DMS53 (cell line): ENCODE results near the gene CAV2.

Source experiments
- DNase-seq: peaks from one replicate; lab custom pipeline; 2025; lab: John Stamatoyannopoulos, UW

Gene CAV2

DNA sequence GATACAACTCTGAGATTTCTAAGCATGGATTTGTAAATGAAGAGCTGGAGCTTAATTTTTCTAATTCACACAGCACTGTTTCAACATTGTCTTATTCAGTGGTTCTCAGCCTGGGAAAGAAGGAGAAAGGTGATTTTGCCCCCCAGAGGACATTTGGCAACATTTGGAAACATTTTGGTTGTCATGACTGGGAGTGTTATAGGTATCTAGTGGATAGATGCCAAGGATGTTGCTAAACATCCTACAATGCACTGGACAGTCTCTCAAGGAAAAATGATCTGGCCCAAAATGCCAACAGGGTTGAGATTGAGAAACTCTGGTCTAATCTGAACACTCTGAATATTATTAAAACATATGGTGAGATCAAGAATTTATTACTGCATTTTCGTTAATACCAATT lies 3.8 kb upstream of the CAV2 start:
- DNase-seq: no peak

DNA sequence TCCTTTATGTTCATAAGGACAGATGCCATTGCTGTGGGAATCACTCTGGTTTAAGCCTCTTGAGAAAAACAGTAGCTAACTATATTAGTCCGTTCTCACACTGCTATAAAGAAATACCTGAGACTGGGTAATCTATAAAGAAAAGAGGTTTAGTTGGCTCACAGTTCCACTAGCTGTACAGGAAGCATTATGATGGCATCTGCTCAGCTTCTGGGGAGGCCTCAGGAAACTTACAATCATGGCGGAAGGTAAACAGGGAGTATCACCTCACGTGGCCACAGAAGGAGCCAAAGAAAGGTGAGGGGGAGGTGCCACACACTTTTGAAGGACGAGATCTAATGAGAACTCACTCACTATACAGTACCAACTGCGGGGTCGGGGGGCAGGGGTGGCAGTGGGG lies 2.9 kb upstream of the CAV2 start:
- no peak for DNase-seq

DNA sequence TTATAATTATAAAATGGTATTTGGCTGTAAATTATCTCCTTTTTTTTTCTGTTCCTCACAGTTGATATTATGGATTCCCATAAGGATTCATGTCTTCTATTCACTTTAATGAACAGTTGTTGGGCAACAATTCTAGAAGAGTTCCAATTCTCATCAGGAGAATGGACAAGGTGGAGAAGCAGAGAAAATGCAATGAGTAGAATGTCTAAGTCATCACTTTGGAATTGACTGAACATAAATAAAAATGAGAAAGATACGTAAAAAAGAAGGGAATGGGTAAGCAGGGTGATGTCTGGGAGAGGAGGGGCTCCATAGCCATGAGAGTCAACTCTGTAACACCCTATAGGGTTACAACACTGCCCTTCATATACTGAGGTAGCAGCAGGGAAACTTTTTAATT lies 1.8 kb upstream of the CAV2 start:
- no peak for DNase-seq

DNA sequence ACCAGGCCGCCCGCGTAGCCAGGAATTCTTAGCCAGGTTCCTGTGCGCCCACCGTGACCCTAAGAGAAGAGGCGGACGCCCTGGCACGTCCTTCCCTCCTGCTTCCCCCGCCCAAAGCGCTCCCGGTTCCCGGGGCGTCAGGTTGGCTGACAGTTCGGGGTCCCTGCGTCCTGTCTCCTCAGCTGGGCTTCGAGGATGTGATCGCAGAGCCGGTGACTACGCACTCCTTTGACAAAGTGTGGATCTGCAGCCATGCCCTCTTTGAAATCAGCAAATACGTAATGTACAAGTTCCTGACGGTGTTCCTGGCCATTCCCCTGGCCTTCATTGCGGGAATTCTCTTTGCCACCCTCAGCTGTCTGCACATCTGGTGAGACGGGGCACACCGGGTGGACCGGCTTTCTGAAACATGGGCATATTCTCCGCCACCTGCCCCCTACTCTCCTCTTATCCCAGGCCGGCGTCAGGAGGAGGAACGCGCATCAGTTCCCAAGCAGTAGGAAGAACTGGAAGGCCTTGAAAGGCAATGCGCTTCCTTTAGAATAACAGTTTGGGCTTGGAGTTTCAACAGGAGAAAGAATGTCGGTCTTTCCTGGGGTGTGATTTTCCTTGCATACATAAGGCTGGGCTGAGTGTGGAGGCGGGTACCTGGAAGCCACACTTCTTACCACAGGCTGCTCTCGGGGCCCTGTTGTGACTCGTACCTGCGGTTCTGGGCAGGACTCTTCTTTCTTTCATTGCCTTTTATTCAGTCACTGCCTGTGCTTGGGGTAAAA lies 728 bp downstream of the CAV2 start:
- peak; percentile 59 for DNase-seq

DNA sequence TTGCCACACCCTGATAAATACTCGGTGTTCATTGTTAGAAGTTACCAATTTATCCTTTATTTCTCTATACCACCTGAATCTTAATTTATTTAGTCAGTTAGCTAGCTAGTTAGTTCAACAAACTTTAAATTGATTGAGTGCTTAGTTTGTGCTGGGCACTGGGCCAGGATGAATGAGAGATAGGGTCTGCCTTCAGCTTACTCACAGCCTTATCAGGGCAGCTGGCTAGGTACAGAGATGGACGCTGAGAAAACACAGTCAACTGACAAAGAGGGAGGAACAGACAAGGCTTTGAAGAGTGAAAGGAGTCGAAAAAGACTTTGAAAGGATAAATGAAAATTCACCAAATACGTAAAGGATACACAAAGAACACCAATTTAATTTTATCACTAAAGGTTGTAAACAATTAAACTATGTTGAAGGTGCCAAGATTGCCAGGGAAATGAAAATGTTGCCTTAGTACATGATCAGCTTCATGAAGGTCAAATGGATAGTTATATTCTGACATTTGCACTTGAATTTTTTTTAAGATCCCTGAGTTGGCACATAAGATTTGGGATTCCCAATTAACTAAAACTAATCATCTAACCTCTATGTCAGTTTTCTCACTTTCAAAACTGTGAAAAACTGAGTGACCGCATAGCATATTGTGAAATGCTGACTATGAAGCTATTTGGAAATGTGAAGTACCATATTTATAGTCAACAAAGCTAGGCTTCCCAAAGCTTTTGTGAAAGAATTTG lies 2.1 kb downstream of the CAV2 start:
- no peak for DNase-seq

DNA sequence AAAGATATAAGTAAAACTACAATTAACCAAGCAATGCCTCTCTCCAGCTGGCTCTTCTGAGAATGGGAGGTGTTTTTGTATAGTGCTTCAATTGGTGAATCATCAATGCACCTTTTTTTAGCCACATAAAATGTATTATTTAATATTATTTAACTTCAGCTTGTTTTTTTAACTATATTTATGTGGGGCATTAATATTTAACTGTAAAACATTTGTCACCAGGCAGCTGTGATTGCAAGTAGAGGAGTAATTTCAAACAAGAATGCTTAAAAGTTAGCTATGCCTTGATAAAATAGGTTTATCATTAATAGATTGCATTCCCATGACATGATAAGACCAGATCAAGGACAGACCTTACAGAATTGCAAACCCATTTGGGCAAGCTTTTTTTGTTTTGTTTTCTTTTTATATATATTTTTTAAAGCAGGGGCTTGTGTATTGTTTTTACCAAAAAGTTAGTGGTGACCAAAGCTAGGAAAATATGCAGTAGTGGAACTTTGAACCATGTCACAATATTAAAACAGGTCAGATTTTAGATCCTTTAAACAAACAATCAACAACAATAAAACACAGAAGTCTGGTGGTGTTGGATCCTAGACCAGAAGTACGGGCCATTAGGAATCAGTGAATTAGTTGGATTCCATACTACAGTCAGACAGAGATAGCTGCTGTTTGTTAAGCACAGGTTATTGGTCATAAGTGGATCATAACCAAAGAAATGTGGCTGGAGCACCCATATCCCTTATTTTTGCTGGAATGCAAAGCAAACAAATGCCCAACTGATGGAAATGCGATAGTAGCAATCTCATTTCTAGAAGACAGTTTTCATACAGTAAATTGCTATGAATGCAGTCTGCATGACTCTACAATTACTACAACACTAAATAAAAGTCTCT lies 2.9 kb downstream of the CAV2 start:
- no peak for DNase-seq

DNA sequence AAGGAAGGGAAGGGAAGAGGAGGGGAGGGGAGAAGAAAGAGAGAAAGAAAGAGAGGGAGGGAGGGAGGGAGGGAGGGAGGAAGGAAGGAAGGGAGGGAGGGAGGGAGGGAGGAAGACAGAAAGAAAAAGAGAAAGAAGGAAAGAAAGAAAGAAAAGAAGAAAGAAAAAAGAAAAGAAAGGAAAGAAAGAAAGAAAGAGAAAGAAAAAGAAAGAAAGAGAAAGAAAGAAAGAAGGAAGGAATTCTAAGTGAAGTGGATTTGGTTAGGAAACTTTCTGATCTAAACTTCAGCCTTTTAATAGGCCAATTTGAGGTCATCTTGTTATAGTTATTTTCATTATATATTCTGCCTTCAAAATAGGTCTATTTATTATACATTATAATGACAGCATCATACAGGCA lies 4.3 kb downstream of the CAV2 start:
- no peak for DNase-seq

DNA sequence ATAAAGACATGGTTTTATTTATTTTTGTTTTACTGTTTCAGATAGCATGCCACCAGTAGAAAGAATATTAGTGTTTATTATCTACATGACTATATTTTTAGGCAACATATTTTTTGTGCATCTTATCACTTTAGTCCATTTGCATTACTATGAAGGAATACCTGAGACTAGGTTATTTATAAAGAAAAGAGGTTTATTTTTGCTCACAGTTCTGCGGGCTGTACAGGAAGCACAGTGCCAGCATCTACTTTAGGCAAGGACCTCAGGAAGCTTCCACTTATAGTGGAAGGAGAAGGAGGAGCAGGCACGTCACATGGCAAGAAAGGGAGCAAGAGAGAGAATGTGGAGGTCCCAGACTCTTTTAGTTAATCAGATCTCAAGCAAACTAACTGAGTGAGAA lies 5.7 kb downstream of the CAV2 start:
- no peak for DNase-seq

DNA sequence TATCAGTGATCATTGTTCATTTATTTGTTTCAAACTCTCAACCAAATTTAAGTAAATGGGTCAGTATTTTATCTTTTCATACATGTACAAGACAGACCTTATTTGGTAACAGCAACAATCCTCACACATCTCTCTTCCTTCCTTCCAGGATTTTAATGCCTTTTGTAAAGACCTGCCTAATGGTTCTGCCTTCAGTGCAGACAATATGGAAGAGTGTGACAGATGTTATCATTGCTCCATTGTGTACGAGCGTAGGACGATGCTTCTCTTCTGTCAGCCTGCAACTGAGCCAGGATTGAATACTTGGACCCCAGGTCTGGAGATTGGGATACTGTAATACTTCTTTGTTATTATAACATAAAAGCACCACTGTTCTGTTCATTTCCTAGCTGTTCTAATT lies 6.3 kb downstream of the CAV2 start:
- no peak for DNase-seq

DNA sequence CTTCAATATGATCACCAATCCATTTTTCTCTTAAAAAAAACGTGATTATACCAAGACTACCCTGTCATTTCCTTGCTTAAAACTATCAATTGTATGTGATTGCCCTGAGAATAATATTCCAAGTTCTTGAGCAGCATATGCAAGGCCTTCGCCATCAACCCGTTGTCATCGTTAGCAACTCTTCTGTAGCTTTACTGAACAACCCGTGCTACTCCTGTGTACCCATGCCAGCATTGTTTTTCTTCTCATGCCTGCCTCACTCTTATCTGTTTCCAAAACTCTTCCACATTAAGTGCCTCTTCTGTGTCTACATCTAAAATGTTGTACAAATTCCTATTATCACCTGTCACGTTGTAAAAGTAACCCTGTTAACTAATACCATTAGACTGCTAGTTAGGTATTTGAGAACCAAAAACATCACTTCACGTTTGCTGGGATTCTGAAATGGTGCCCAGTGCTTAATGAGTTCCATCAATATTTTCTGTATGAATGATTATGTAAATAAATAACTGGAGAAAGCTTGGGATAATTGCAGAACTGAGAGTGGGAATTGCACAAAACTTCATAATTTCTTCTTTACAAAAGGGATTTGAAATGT lies 10.5 kb downstream of the CAV2 start:
- DNase-seq: no peak

DNA sequence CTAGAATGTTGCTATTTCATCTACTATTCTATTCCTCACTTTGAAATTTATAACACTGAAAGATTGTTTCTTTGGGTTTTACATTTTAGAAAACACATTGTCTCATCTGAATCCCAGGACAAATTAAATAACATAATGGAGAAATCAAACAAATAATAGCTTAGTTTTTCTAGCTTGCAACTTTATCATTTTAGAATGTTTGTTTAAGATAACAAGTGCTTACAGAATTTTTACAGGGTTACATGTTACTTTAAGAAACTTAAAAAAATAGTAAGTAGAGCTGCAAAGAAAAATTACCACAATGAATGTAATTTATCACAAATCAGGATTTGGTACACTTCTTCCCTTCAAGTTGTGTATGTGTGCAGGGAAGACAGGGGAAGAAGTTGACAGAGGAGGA lies 11.3 kb downstream of the CAV2 start:
- DNase-seq: no peak

DNA sequence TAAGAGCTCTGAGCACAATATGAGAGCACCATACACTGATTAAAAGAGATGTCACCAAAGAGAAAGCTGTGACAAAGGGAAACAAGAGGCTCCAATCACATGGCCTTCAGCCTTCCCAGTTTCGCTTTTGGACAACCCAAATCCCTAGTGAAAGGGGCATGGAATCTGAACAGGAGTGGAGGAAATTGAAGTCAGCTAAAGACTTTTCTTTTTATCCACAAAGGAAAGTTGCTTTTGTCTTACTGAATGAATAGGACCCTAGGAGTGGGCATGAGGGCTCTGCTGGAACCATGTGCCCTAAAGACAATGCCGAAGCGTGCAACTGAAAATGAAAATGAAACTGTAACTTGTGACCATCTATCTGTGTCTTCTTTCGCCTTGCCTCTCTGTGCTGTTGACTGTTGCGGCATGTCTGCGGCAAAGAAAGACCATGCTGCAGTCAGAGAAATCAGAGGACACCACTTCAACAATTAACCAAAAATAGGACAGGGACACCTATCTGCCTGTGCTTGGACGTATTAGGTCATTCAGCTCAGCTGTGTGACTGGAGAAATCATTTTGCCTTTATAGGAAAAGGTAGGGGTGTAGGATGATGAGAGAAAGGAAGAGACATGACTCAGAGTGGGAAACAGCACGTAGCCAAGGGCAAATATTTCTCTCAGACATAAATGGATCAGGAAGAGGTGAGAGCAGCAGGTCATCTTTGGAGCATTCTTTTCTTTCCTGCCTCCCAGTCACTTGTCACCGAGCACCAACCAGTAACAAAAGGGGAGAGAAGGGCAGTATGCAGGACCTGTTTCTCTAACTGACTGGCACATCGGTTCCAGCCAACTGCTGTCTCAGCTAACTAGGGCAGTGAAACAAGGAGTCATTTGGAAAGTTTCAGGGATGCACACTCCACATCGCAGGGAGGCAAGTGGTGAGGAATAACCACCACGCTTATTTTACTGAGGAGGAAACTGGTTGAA lies 12.3 kb downstream of the CAV2 start:
- DNase-seq: peak; percentile 85

DNA sequence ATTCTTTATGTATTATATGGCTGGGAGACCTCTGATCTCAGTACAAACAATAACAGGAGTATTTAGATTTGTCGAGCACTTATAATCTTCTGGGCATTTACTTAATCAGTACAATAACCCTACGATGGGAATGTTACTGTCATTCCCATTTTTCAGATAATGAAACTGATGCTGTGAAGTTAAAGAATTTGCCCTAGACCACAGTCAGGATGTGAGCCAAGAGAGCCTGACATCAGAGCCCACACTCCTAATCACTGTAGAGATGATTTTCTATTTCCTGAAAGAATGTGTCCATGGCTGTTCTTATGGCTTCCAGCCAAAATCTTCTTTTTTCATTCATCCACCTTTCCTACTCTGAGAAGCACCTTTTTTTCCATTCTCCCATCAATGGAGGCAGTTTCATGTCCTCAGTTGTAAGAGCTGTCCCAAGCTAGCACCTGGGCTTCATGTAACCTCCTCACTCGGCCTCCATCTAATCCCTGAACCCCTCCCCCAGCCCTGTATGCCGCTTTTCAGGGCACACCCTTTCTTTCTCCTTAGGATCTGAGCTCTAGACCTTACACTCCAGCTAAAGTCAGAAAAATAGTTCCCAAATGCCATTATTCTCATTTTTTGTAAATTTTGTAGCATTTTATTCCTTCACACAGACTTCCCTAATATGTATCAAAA lies 13.1 kb downstream of the CAV2 start:
- peak; percentile 44 for DNase-seq

DNA sequence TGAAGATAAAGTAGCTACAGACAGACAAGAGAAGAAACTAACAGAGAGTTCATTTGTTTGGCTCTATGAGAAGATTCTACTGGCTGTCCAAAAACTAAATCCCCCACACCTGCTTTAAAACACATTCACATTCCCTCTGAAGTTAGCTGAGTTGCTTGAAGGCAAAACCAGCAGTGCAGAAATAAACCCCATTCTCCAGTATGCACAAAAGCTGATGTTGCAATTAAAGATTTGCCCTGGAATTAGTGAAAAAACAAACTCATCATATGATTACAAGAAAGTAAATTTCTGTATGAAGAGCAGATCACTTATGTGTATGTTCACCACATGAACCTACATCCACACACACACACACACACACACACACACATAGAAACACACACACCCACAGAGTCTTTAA lies 16.0 kb downstream of the CAV2 start:
- DNase-seq: no peak

DNA sequence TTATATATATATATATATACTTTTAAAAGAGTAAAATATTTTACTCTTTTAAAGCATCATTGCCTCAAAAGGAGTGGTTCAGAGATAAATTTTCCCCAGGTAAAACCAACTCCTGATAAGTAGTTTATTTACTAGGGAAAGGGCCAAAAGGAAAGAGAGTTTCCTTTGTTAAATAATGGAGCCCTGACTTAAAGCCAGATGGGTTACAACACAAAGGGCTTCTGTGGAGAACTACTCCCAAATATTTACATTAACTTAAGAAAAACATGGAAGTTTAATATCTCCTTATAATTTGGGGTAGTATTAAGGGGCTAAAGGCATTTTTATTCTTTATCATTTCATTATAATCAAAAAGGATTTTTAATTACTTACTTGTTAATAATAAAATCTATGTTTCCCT lies 16.8 kb downstream of the CAV2 start:
- no peak for DNase-seq

DNA sequence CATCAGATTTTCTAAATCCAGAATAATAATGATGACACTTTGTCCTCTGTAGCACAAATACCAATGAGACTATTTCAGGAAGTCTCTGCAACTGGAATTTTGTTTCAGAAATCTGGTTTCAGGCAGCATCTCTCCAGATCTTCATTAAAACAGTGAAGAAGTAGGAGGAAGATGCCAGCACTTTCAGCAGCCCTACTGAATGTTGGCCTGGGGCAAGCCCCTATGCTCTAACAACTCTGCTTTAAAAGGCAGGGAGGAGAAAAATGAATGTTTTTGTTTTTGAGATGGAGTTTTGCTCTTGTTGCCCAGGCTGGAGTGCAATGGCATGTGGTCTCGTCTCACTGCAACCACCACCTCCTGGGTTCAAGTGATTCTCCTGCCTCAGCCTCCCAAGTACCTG lies 18.1 kb downstream of the CAV2 start:
- no peak for DNase-seq

DNA sequence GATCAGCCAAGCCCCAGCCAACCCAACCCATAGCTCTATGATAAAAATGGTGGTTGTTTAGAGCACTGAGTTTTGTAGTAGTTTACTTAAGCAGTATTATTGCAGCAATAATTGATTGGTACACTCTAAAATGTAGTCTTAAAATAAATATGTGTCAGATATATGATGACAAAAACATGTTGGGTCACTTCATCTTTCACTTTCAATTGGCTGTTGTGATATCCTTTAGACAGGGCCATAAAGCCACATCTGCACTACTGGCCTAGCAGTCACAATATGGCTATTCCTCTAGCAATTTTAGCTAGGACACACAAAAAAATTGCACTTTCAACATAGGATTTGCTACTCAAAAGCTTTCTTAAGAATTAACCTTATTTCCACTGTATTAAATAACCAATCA lies 19.4 kb downstream of the CAV2 start:
- DNase-seq: no peak

DNA sequence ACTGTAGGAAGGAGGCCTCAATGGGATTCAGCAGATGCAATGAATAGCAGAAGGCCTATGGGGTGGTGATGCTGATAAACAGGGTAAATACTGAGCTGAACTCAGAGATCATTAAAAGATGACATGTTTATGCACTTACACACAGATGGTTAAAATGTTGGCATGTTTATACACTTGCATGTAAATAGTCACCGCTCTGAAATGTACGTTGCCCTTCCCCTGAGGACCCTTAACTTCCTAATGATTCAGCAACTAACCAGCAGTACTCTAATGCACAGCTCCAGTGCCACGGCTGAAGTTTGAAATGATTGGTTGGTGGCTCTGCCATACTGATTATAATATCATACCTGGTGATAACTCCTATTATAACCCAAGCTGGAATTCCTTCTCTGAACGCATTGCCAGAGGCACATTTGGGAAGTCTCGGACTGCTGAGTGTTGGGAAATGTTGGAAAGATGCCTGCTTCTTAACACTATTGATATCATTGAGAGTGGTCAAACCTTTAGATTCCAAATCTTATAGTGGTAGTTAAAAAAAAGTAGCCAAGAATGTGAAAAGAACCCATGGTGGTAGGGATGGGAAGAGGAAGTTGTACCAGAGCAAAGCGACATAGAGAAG lies 21.6 kb downstream of the CAV2 start:
- no peak for DNase-seq

DNA sequence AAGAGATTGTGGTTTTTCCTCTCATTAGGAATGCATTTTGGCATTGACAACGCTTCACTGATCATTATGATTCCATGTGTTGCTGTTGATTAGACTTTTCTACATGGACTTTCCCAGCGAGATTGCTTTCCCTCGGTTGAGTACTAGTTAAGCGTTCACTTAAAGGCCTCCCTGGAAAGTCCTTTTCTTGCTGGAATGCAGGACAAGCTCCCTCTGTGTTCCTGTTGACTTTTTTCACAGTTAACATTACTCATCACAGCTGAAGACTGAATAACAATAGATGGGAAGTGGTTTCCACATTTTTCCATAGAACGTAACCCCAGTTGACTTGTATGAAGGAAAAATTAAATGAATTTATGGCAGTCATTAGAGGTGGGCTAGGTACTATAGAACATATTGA lies 22.7 kb downstream of the CAV2 start:
- DNase-seq: peak; percentile 7

DNA sequence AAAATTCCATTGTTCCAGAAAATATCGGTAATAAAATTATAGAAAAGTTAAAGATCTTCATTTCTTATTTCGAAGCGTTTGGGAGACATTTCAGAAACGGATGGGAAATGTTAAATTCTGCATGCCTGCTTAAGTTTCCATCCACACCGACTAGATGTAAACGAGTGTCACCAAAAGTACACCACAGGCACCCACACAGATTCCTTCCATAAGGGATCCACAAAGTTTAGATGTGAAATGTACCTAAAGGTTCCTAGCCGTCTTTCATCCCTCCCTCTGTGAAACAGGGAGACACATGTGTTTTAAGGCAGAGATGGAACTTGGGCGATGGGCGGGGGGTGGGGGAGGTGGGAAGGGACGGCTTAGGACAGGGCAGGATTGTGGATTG lies 24.7 kb downstream of the CAV2 start:
- DNase-seq: no peak
